GM10248 (cell line): ENCODE data around the gene HPS6.

ENCODE experiments used
- CTCF ChIA-PET: fragments of 300-600 bp; sonication (Branson Sonifier 250); formaldehyde crosslinking; extraction: SDS; loops from one replicate; lab custom pipeline; 2021; ENCODE audit warnings: antibody characterized with exemption; lab: Yijun Ruan, JAX
- POLR2A ChIA-PET: fragments of 350-650 bp; sonication (Branson Sonifier 250); formaldehyde crosslinking; extraction: SDS; loops from one replicate; lab custom pipeline; 2020; ENCODE audit warnings: antibody characterized with exemption; lab: Yijun Ruan, JAX
- DNase-seq: peaks from one replicate; pipeline ENCODE4 v3.0.0; 2012; ENCODE audit errors: extremely low spot score
- CTCF ChIP-seq: IDR thresholded peaks from 2 replicates; pipeline ENCODE4 v1.5.1; 2012; ENCODE audit warnings: mild to moderate bottlenecking, low read depth; ENCODE audit errors: extremely low read depth, missing control alignments, control extremely low read depth

HPS6 gene

DNA sequence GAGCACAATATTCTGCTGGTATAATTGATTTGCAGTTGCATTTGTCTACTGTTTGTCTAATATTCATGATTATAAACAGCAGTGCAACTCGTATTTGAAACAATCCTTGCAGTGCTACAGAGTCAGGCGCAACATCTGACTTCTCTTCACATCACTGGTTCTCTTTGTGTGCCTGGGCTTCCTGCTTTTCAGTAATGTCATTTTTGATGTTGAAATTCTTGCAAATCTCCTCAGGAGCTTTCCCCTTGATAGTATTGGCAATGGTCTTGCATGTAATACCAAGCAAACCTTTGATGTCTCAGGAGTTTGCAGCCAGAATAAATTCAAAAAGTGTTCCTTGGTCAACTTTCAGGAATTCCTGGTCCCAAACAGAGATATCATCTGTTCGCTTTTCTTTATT is 20.2 kb downstream of the HPS6 start:
- CTCF ChIA-PET: interaction anchor here (2.1 to 6.6 kb wide), 2 partner anchors 14 to 250 kb away, joined by 5 to 56 read pairs; no protein-coding TSS in a partner anchor
- no peak for TF ChIP-seq CTCF
- no peak for DNase-seq

GRCh38 chr10:102086196-102086595 is 21.0 kb downstream of the HPS6 start:
- POLR2A ChIA-PET: no interaction called here
- no peak for DNase-seq
- CTCF ChIA-PET: interaction anchor here (2.1 to 6.6 kb wide), 2 partner anchors 15 to 251 kb away, joined by 5 to 56 read pairs; no protein-coding TSS in a partner anchor
- no peak for TF ChIP-seq CTCF

More for the DNA sequence above, 20.2 kb downstream of the HPS6 start:
- POLR2A ChIA-PET: no interaction called here

DNA sequence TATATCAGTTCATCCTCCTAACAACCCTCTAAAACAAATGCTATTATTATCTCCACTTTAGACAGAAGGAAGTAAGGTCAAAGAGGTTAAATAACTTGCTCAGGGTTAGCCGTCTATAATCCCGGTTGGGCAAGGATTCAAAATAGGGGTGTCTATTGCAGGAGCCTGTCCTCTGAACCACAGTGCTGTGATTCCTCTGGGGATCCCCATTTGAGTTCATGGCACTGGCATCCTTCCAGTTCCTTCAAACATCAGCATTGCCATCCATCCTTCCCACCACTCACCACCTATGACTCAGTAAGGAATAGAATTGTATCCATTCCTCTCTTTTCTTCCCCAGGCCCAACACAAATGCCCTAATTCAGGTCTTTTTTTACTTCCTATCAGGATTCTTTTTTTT is 25.6 kb downstream of the HPS6 start:
- no peak for DNase-seq
- TF ChIP-seq CTCF: no peak
- CTCF ChIA-PET: no interaction called here
- POLR2A ChIA-PET: no interaction called here

GRCh38 chr10:102096449-102096848 is 31.3 kb downstream of the HPS6 start:
- TF ChIP-seq CTCF: no peak
- CTCF ChIA-PET: interaction anchor here (1.9 to 2.5 kb wide), 2 partner anchors 24 to 255 kb away, joined by 4 to 10 read pairs; no protein-coding TSS in a partner anchor
- no peak for DNase-seq
- POLR2A ChIA-PET: no interaction called here

- TF ChIP-seq CTCF: no peak
- CTCF ChIA-PET: interaction anchor here (1.2 to 12.3 kb wide), 6 partner anchors 12 to 499 kb away, joined by 3 to 65 read pairs (median 6); no protein-coding TSS in a partner anchor
- DNase-seq: no peak
- POLR2A ChIA-PET: interaction anchor here (0.5 kb wide), 1 partner anchor 281 kb away, joined by 4 read pairs; no protein-coding TSS in a partner anchor
Measured at GRCh38 chr10:102101152-102101551, 36.0 kb downstream of the HPS6 start.

GRCh38 chr10:102102421-102102820 is 37.3 kb downstream of the HPS6 start:
- no peak for DNase-seq

More at GRCh38 chr10:102102421-102102820, 37.3 kb downstream of the HPS6 start:
- TF ChIP-seq CTCF: no peak
- POLR2A ChIA-PET: no interaction called here
- CTCF ChIA-PET: interaction anchor here (0.8 to 12.3 kb wide), 7 partner anchors 8 to 261 kb away, joined by 3 to 65 read pairs (median 6); no protein-coding TSS in a partner anchor
